Right lobe of liver (tissue), 6 donors: ENCODE data around the gene STAT4. TPM values are rescaled to one million over a fixed set of nuclear protein-coding genes. Genes with fewer than 3 reads are reported as not detected.

ENCODE experiments used
- ATAC-seq, 4 donors: fragments of 200-7000 bp; cut with Tn5 transposase; one replicate each; pipeline ENCODE4 v1.9.1; 2020; ENCODE audit warnings: mild to moderate bottlenecking in 4 of 4, moderate library complexity in 4 of 4
- DNase-seq, 3 donors: peaks; one replicate each; pipeline ENCODE4 v3.0.0-alpha.2; 2020
- H3K27ac ChIP-seq, 3 donors: fragments of 200-600 bp; one replicate each; pipeline ENCODE4 v1.8.0; 2022
- H3K27me3 ChIP-seq, 2 donors: fragments of 200-600 bp; one replicate each; pipeline ENCODE4 v1.8.0; 2022
- H3K36me3 ChIP-seq, 4 donors: fragments of 200-600 bp; sonication (generic) in 1 of 4; one replicate each; pipeline versions ENCODE4 v1.5.1 to v1.8.0; 2017 to 2022; ENCODE audit warnings: control low read depth in 1 of 4
- H3K4me1 ChIP-seq, 4 donors: fragments of 200-600 bp; sonication (generic) in 1 of 4; one replicate each; pipeline versions ENCODE4 v1.5.1 to v1.8.0; 2017 to 2022; ENCODE audit warnings: control low read depth in 1 of 4
- H3K4me3 ChIP-seq, 3 donors: fragments of 200-600 bp; one replicate each; pipeline ENCODE4 v1.8.0; 2022
- H3K9me3 ChIP-seq, 4 donors: fragments of 200-600 bp; sonication (generic) in 1 of 4; one replicate each; pipeline versions ENCODE4 v1.5.1 to v1.8.0; 2017 to 2022; ENCODE audit warnings: control low read depth in 1 of 4
- CTCF ChIP-seq, 4 donors: fragments of 200-600 bp in 3 of 4; fragments of 450-650 bp in 1 of 4; IDR thresholded peaks; one replicate each; pipeline versions ENCODE4 v1.5.1 to v1.8.0; 2016 to 2022; ENCODE audit warnings: antibody characterized with exemption in 4 of 4, mild to moderate bottlenecking in 2 of 4
- POLR2A ChIP-seq: fragments of 450-650 bp; IDR thresholded peaks from one replicate; pipeline ENCODE4 v1.6.1; 2017; ENCODE audit warnings: antibody characterized with exemption, mild to moderate bottlenecking
- WGBS: methylation state at CpG from one replicate; pipeline ENCODE4 v1.1.6; 2018; ENCODE audit warnings: low coverage, low lambda C conversion rate; ENCODE audit not compliant: insufficient coverage; ENCODE audit errors: missing lambda C conversion rate; 5-methylcytosine and 5-hydroxymethylcytosine counted together
- intact Hi-C, 2 donors: fragments of 100-400 bp; cut with DNase I; formaldehyde crosslinking; loops; one replicate each; pipeline versions ENCODE4 v1.11.2 to v1.14.1; 2022
- total RNA-seq, 6 experiments: library from RNA; depleted of rRNA in 2 of 6; stranded (reverse); fragments of >200 nt in 2 of 6; fragmentation: NEBNext Ultra II Directional in 3 of 6; extraction: Animal tissue kit (Norgen Biotek cat#: 25700) in 3 of 6; gene quantifications; one replicate each; pipeline versions ENCODE4 v1.1.0 to v1.2.4, GENCODE V29; 2016 to 2023
- donor health status: DM: no; HTN: yes; CAD: no.
- donor health status: DM: no; HTN: no; CAD: no.
- donor health status: DM: no; HTN: no; CAD: no.
- donor health status: DM: no; HTN: yes; CAD: no.
- donor health status: DM: no; HTN: yes; CAD: no.

The STAT4 gene
- total RNA-seq, 6 experiments from 2014 or later: 0.90 to 6.1 (median 3.2) TPM

GRCh38 chr2:190984595-190984994 lies 166.2 kb downstream of the STAT4 start:
- Histone ChIP-seq H3K4me1 (peaks cover 0 to 4% (median 0%) of the 10 kb centered on the region in 4 donors), H3K27ac (no peak overlapping the region), H3K36me3 (peaks cover 11 to 97% (median 56%) of the 10 kb centered on the region in 4 donors), H3K9me3 (peaks cover 0 to 2% (median 0%) of the 10 kb centered on the region in 4 donors), H3K27me3 (no peaks in the 10 kb centered on the region), H3K4me3 (no peak overlapping the region)
- DNase-seq: no peak
- ATAC-seq: no peak
- intact Hi-C loops: no loop called here
- TF ChIP-seq CTCF (IDR thresholded peaks at IDR 0.05): no peak
- TF ChIP-seq POLR2A: no peak
- WGBS: 70% methylated on average over 4 of the region's 5 CpGs

- intact Hi-C loops: no loop called here
- no peak for TF ChIP-seq POLR2A
- no peak for TF ChIP-seq CTCF (IDR thresholded peaks at IDR 0.05)
- no peak for ATAC-seq
- H3K27me3 ChIP-seq: no peaks in the 10 kb centered on the region
- H3K4me3 ChIP-seq: no peak overlapping the region
- peaks cover 0 to 4% (median 0%) of the 10 kb centered on the region in 4 donors for H3K4me1 ChIP-seq
- H3K36me3 ChIP-seq: peaks cover 11 to 99% (median 54%) of the 10 kb centered on the region in 4 donors
- H3K9me3 ChIP-seq: no peaks in the 10 kb centered on the region
- 91% methylated on average over 8 of the region's 8 CpGs for WGBS
- DNase-seq: no peak
- H3K27ac ChIP-seq: no peak overlapping the region
Observed at GRCh38 chr2:190982262-190983034, 168.3 kb downstream of the STAT4 start.

- intact Hi-C loops: no loop called here
- DNase-seq (no peak), ATAC-seq (no peak)
- H3K27ac ChIP-seq: no peak overlapping the region
- H3K27me3 ChIP-seq: no peaks in the 10 kb centered on the region
- WGBS: no CpG with 5 or more reads among the region's 1 CpG
- TF ChIP-seq POLR2A (no peak), CTCF (IDR thresholded peaks at IDR 0.05) (no peak)
- no peak overlapping the region for H3K4me3 ChIP-seq
- no peaks in the 10 kb centered on the region for H3K9me3 ChIP-seq
- H3K4me1 ChIP-seq: peaks cover 0 to 3% (median 0%) of the 10 kb centered on the region in 4 donors
- H3K36me3 ChIP-seq: peaks cover 11 to 99% (median 54%) of the 10 kb centered on the region in 4 donors
Observed at GRCh38 chr2:190981733-190982132, 169.1 kb downstream of the STAT4 start.

- no peak overlapping the region for H3K4me3 ChIP-seq
- ATAC-seq (no peak), DNase-seq (no peak)
- WGBS: 86% methylated on average over 6 of the region's 6 CpGs
- no peaks in the 10 kb centered on the region for H3K9me3 ChIP-seq
- peaks cover 11 to 99% (median 55%) of the 10 kb centered on the region in 4 donors for H3K36me3 ChIP-seq
- H3K4me1 ChIP-seq: no peaks in the 10 kb centered on the region
- TF ChIP-seq CTCF (IDR thresholded peaks at IDR 0.05) (no peak), POLR2A (no peak)
- intact Hi-C loops: no loop called here
- no peak overlapping the region for H3K27ac ChIP-seq
- H3K27me3 ChIP-seq: no peaks in the 10 kb centered on the region
Observed at GRCh38 chr2:190981333-190981732, 169.5 kb downstream of the STAT4 start.
